Suppressor macrophage treated with lipopolysaccharide for 1 hour (primary cell): ENCODE measurements around the gene ADAMTS5.
A peak's percentile ranks its signal among the peaks of the same experiment; 100 is the strongest.

Experiments
- DNase-seq, 3 donors: peaks; one replicate each; pipeline ENCODE4 v3.0.0-alpha.2; 2020 to 2022

Gene ADAMTS5

DNA sequence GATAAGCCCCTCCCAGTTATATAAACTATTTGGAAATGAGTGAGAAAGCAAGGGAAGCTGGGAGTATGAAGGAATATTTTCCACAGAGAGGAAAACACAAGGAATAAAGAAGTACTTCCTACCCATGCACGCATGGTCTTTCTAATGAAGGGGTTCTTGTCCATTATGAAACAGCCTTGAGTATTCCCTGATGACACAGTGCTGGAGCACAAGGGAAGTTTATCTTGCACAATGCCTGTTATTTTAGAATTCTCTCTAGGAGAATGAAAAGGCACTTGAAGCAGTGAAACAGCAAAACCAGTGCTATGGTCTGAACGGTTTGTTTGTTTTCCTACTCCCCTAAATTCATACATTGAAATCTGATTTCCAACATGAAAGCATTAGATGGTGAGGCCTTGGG is 83.1 kb downstream of the ADAMTS5 start:
- no peak for DNase-seq

DNA sequence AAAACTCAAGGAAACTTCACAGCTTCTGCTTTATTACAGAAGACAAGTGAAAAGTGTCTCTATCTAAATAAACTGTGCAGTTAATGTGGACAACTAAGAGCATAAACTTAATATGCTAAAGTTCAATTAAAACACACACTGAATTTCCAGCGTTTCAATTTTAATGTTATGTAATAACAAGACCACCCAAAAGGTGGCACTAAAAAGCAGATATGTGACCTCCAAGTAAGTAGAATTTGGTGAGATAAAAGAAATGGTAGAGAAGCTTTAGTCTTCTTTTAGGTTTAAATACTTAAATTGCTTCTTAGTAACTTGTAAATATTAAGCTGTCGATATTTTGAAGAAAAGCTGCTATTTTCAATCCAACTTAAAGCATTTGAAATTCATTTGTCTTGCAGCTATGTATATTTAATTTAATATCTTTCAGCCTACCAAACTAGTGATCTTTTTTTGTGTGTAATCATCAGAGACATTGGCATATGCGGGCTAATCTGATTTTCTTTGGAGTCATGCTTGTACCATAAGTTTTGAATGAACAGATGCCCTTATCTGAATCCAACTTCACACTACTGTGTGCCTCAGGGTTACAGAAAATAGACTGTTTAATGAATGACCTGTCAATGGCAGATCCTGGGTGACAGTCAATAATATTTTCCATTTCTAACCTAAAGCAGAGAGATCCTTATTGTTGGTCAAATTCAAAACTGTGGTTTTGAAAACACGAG is 85.2 kb downstream of the ADAMTS5 start:
- peak; percentile 24 to 42 (median 40) for DNase-seq

GRCh38 chr21:26877018-26877417 is 89.9 kb downstream of the ADAMTS5 start:
- DNase-seq, result no peak

DNA sequence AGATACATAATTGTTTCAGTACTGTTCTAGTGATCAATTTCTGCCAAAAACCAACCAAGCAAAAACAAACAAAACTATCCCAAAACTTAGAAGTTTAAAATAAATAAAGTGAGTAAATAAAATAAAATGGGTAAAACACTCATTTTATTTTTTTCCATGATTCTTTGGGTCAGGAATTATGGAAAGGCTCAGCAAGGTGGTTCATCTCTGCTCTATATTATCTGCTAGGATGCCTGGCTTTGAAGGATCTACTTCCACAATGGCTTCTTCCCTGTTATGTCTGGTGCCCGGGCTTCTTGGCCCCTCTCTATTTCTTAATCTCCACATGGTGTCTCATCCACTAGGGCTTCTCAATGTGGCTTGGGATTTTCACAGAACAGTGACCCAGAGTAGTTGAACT is 92.5 kb downstream of the ADAMTS5 start:
- no peak for DNase-seq
